IPS-18a (cell line): Measurements from ENCODE around the gene FBXW5.

Experiments
- H3K27ac ChIP-seq: one replicate; pipeline ENCODE4 v1.5.1; 2013; ENCODE audit warnings: low read length
- H3K27me3 ChIP-seq: one replicate; pipeline ENCODE4 v1.6.1; 2013; ENCODE audit warnings: mild to moderate bottlenecking, low read length; ENCODE audit not compliant: control insufficient read depth, insufficient read depth
- H3K36me3 ChIP-seq: one replicate; pipeline ENCODE4 v1.6.1; 2013; ENCODE audit warnings: low read depth, low read length; ENCODE audit not compliant: control insufficient read depth
- H3K4me1 ChIP-seq: one replicate; pipeline ENCODE4 v1.6.1; 2013; ENCODE audit warnings: low read depth, low read length; ENCODE audit not compliant: control insufficient read depth
- H3K4me3 ChIP-seq: one replicate; pipeline ENCODE4 v1.5.1; 2013; ENCODE audit warnings: low read length
- H3K9ac ChIP-seq: one replicate; pipeline ENCODE4 v1.6.1; 2013; ENCODE audit warnings: mild to moderate bottlenecking, low read length, moderate library complexity
- H3K9me3 ChIP-seq: one replicate; pipeline ENCODE4 v1.6.1; 2013; ENCODE audit warnings: low read depth, low read length; ENCODE audit not compliant: control insufficient read depth

Gene FBXW5

GRCh38 chr9:136957901-136958300 lies 13.4 kb upstream of the FBXW5 start:
- H3K27ac ChIP-seq: no peak overlapping the region
- no peaks in the 10 kb centered on the region for H3K4me1 ChIP-seq
- H3K9me3 ChIP-seq: no peaks in the 10 kb centered on the region
- H3K9ac ChIP-seq: no peak overlapping the region
- H3K4me3 ChIP-seq: no peak overlapping the region
- H3K27me3 ChIP-seq: no peaks in the 10 kb centered on the region
- no peaks in the 10 kb centered on the region for H3K36me3 ChIP-seq

GRCh38 chr9:136957461-136957860 lies 12.9 kb upstream of the FBXW5 start:
- Histone ChIP-seq H3K9ac (no peak overlapping the region), H3K4me1 (no peaks in the 10 kb centered on the region), H3K27ac (no peak overlapping the region), H3K36me3 (no peaks in the 10 kb centered on the region), H3K9me3 (no peaks in the 10 kb centered on the region), H3K4me3 (no peak overlapping the region), H3K27me3 (no peaks in the 10 kb centered on the region)

GRCh38 chr9:136956604-136957003 lies 12.1 kb upstream of the FBXW5 start:
- Histone ChIP-seq H3K9me3 (no peaks in the 10 kb centered on the region), H3K36me3 (no peaks in the 10 kb centered on the region), H3K27ac (no peak overlapping the region), H3K27me3 (no peaks in the 10 kb centered on the region), H3K9ac (no peak overlapping the region), H3K4me3 (no peak overlapping the region), H3K4me1 (no peaks in the 10 kb centered on the region)

- H3K36me3 ChIP-seq: no peaks in the 10 kb centered on the region
- no peaks in the 10 kb centered on the region for H3K9me3 ChIP-seq
- H3K27ac ChIP-seq: no peak overlapping the region
- H3K9ac ChIP-seq: no peak overlapping the region
- no peaks in the 10 kb centered on the region for H3K27me3 ChIP-seq
- H3K4me1 ChIP-seq: no peaks in the 10 kb centered on the region
- H3K4me3 ChIP-seq: no peak overlapping the region
Measured at GRCh38 chr9:136955943-136956335, 11.4 kb upstream of the FBXW5 start.

GRCh38 chr9:136955202-136955942 lies 10.8 kb upstream of the FBXW5 start:
- Histone ChIP-seq H3K9me3 (no peaks in the 10 kb centered on the region), H3K9ac (no peak overlapping the region), H3K27ac (no peak overlapping the region), H3K4me1 (peaks cover 3% of the 10 kb centered on the region), H3K27me3 (no peaks in the 10 kb centered on the region), H3K4me3 (no peak overlapping the region), H3K36me3 (no peaks in the 10 kb centered on the region)

- no peak overlapping the region for H3K9ac ChIP-seq
- H3K36me3 ChIP-seq: no peaks in the 10 kb centered on the region
Measured at GRCh38 chr9:136954270-136955083, 9.9 kb upstream of the FBXW5 start.

GRCh38 chr9:136953771-136954269 lies 9.3 kb upstream of the FBXW5 start:
- no peaks in the 10 kb centered on the region for H3K27me3 ChIP-seq
- no peak overlapping the region for H3K27ac ChIP-seq
- H3K36me3 ChIP-seq: no peaks in the 10 kb centered on the region
- H3K9ac ChIP-seq: no peak overlapping the region
- H3K4me1 ChIP-seq: peaks cover 5% of the 10 kb centered on the region
- no peak overlapping the region for H3K4me3 ChIP-seq
- no peaks in the 10 kb centered on the region for H3K9me3 ChIP-seq

More at GRCh38 chr9:136954270-136955083, 9.9 kb upstream of the FBXW5 start:
- Histone ChIP-seq H3K27ac (no peak overlapping the region), H3K9me3 (no peaks in the 10 kb centered on the region), H3K4me3 (no peak overlapping the region), H3K27me3 (no peaks in the 10 kb centered on the region), H3K4me1 (peaks cover 5% of the 10 kb centered on the region)

- no peak overlapping the region for H3K27ac ChIP-seq
- H3K4me1 ChIP-seq: peaks cover 5% of the 10 kb centered on the region
- H3K9me3 ChIP-seq: no peaks in the 10 kb centered on the region
- no peak overlapping the region for H3K9ac ChIP-seq
- no peak overlapping the region for H3K4me3 ChIP-seq
- no peaks in the 10 kb centered on the region for H3K27me3 ChIP-seq
- no peaks in the 10 kb centered on the region for H3K36me3 ChIP-seq
Measured at GRCh38 chr9:136952876-136953770, 8.6 kb upstream of the FBXW5 start.

- Histone ChIP-seq H3K36me3 (no peaks in the 10 kb centered on the region), H3K27ac (no peak overlapping the region), H3K9ac (no peak overlapping the region), H3K27me3 (no peaks in the 10 kb centered on the region), H3K4me1 (peaks cover 5% of the 10 kb centered on the region), H3K9me3 (no peaks in the 10 kb centered on the region), H3K4me3 (no peak overlapping the region)
Measured at GRCh38 chr9:136952321-136952850, 7.8 kb upstream of the FBXW5 start.

- no peaks in the 10 kb centered on the region for H3K9me3 ChIP-seq
- H3K27ac ChIP-seq: no peak within 1 kb of the TSS
- no peak within 1 kb of the TSS for H3K9ac ChIP-seq
- no peaks in the 10 kb centered on the region for H3K27me3 ChIP-seq
- H3K4me3 ChIP-seq: no peak within 1 kb of the TSS
- no peaks in the 10 kb centered on the region for H3K36me3 ChIP-seq
- peaks cover 5% of the 10 kb centered on the region for H3K4me1 ChIP-seq
Measured at GRCh38 chr9:136951541-136952320, 7.2 kb upstream of the FBXW5 start, which contains the start of gene LCN12. LCN12 (plus strand) TSS chr9:136952273; CDS start chr9:136952328, 55 bp downstream.
